Astrocyte (in vitro differentiated cells and primary cell): ENCODE data around the gene ADGRB3. TPM values are rescaled to one million over a fixed set of nuclear protein-coding genes. Genes with fewer than 3 reads are reported as not detected.
A peak's percentile ranks its signal among the peaks of the same experiment; 100 is the strongest.

ENCODE experiments used
- DNase-seq: peaks from one replicate; pipeline ENCODE4 v3.0.0-alpha.2; 2010; ENCODE audit warnings: low read depth
- FAIRE-seq: peaks from 2 replicates; lab custom pipeline; 2011; peaks lifted over from hg19 to GRCh38; lab: Jason Lieb, UNC
- H2AFZ ChIP-seq: 2 replicates; pipeline ENCODE4 v1.6.0; 2012; ENCODE audit warnings: low read depth, low read length, inconsistent platforms
- H3K27ac ChIP-seq: 2 replicates; pipeline ENCODE4 v1.5.1; 2011; ENCODE audit warnings: low read depth, low read length, inconsistent platforms
- H3K27me3 ChIP-seq: 2 replicates; pipeline ENCODE4 v1.6.0; 2011; ENCODE audit warnings: low read length, inconsistent platforms; ENCODE audit not compliant: insufficient read depth
- H3K36me3 ChIP-seq: 2 replicates; pipeline ENCODE4 v1.5.1; 2011; ENCODE audit warnings: low read length, inconsistent platforms; ENCODE audit not compliant: insufficient read depth
- H3K4me1 ChIP-seq: 2 replicates; pipeline ENCODE4 v1.5.1; 2011; ENCODE audit warnings: low read length, inconsistent platforms; ENCODE audit not compliant: insufficient read depth
- H3K4me2 ChIP-seq: 2 replicates; pipeline ENCODE4 v1.6.0; 2012; ENCODE audit warnings: low read length, inconsistent platforms
- H3K4me3 ChIP-seq: 2 replicates; pipeline ENCODE4 v1.5.1; 2011; ENCODE audit warnings: low read depth, mild to moderate bottlenecking, low read length, inconsistent platforms; ENCODE audit not compliant: insufficient read depth
- H3K79me2 ChIP-seq: 2 replicates; pipeline ENCODE4 v1.6.0; 2012; ENCODE audit warnings: mild to moderate bottlenecking, low read length, inconsistent platforms; ENCODE audit not compliant: insufficient read depth
- H3K9ac ChIP-seq: 2 replicates; pipeline ENCODE4 v1.6.0; 2012; ENCODE audit warnings: mild to moderate bottlenecking, low read length, inconsistent platforms
- H3K9me3 ChIP-seq: 2 replicates; pipeline ENCODE4 v1.5.1; 2012; ENCODE audit warnings: low read depth, mild to moderate bottlenecking, low read length, inconsistent platforms; ENCODE audit not compliant: insufficient read depth
- H4K20me1 ChIP-seq: 2 replicates; pipeline ENCODE4 v1.6.0; 2012; ENCODE audit warnings: low read length, inconsistent platforms; ENCODE audit not compliant: insufficient read depth
- H3K27ac Mint-ChIP-seq: one replicate; pipeline ENCODE4 v1.8.0; 2021; ENCODE audit warnings: mild to moderate bottlenecking, mixed read lengths; ENCODE audit not compliant: unreplicated experiment
- H3K27me3 Mint-ChIP-seq: one replicate; pipeline ENCODE4 v1.8.0; 2021; ENCODE audit warnings: low read depth, mixed read lengths; ENCODE audit not compliant: unreplicated experiment
- H3K36me3 Mint-ChIP-seq: one replicate; pipeline ENCODE4 v1.8.0; 2021; ENCODE audit warnings: low read depth, mixed read lengths; ENCODE audit not compliant: unreplicated experiment
- H3K4me1 Mint-ChIP-seq: one replicate; pipeline ENCODE4 v1.8.0; 2021; ENCODE audit warnings: low read depth, mixed read lengths; ENCODE audit not compliant: unreplicated experiment
- H3K4me3 Mint-ChIP-seq: one replicate; pipeline ENCODE4 v1.8.0; 2021; ENCODE audit warnings: mild to moderate bottlenecking, moderate library complexity, mixed read lengths; ENCODE audit not compliant: unreplicated experiment
- H3K9me3 Mint-ChIP-seq: one replicate; pipeline ENCODE4 v1.8.0; 2021; ENCODE audit warnings: mild to moderate bottlenecking, mixed read lengths; ENCODE audit not compliant: unreplicated experiment
- EZH2 ChIP-seq: IDR thresholded peaks from 2 replicates; pipeline ENCODE4 v1.6.1; 2012; ENCODE audit warnings: mild to moderate bottlenecking, low read length, inconsistent platforms; ENCODE audit not compliant: insufficient read depth
- total RNA-seq: library from RNA; stranded (reverse); gene quantifications from 2 replicates; pipeline ENCODE4 v1.2.1, GENCODE V29; 2021
- TF ChIP-seq, protein P1 (sequence below): IDR thresholded peaks from 2 replicates; pipeline ENCODE4 v1.5.1; 2011; ENCODE audit warnings: low read depth, mild to moderate bottlenecking, inconsistent platforms, low read length, moderate library complexity; ENCODE audit not compliant: insufficient read depth

The ADGRB3 gene
- total RNA-seq, 1 donor from 2014 or later: 0.77 TPM

- H3K4me3 Mint-ChIP-seq: no peak overlapping the region
- no peaks in the 10 kb centered on the region for H3K36me3 Mint-ChIP-seq
- H3K27ac Mint-ChIP-seq: no peak overlapping the region
- no peaks in the 10 kb centered on the region for H3K9me3 ChIP-seq
- no peaks in the 10 kb centered on the region for H3K27me3 ChIP-seq
- H3K9me3 Mint-ChIP-seq: no peaks in the 10 kb centered on the region
- H3K4me1 ChIP-seq: no peaks in the 10 kb centered on the region
- H3K9ac ChIP-seq: no peak overlapping the region
- no peaks in the 10 kb centered on the region for H3K4me1 Mint-ChIP-seq
- no peaks in the 10 kb centered on the region for H3K27me3 Mint-ChIP-seq
- H2AFZ ChIP-seq: no peak overlapping the region
- H3K4me3 ChIP-seq: no peak overlapping the region
- no peaks in the 10 kb centered on the region for H3K36me3 ChIP-seq
- no peaks in the 10 kb centered on the region for H3K79me2 ChIP-seq
- DNase-seq: no peak
- H3K27ac ChIP-seq: no peak overlapping the region
- TF ChIP-seq EZH2: no peak
- TF ChIP-seq, protein P1, sequence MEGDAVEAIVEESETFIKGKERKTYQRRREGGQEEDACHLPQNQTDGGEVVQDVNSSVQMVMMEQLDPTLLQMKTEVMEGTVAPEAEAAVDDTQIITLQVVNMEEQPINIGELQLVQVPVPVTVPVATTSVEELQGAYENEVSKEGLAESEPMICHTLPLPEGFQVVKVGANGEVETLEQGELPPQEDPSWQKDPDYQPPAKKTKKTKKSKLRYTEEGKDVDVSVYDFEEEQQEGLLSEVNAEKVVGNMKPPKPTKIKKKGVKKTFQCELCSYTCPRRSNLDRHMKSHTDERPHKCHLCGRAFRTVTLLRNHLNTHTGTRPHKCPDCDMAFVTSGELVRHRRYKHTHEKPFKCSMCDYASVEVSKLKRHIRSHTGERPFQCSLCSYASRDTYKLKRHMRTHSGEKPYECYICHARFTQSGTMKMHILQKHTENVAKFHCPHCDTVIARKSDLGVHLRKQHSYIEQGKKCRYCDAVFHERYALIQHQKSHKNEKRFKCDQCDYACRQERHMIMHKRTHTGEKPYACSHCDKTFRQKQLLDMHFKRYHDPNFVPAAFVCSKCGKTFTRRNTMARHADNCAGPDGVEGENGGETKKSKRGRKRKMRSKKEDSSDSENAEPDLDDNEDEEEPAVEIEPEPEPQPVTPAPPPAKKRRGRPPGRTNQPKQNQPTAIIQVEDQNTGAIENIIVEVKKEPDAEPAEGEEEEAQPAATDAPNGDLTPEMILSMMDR: no peak
- H4K20me1 ChIP-seq: no peaks in the 10 kb centered on the region
- no peak for FAIRE-seq
- H3K4me2 ChIP-seq: no peak overlapping the region
Observed at GRCh38 chr6:68711386-68712000, 76.4 kb downstream of the ADGRB3 start.

DNA sequence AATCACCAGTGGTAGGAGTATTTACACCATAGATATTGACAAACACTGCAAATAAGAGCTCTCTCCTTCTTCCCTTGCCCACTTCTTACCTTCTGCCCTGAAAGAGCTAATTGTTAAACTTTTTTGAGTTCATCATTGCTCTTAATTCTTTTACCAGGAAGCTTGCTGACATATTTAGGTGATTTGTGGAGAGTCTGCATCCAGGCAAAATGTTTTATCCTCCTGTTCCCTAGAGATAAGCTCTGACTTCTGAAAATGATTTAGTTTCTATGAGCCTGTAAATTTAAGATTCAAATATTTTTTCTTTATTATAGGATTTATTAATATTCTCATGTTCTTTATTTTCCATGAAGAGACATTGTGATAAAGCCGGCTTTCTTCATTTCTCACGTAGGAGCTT is 81.5 kb downstream of the ADGRB3 start:
- Histone ChIP-seq H3K36me3 (no peaks in the 10 kb centered on the region), H3K4me3 (no peak overlapping the region), H3K4me1 (peaks cover 5% of the 10 kb centered on the region), H3K79me2 (no peaks in the 10 kb centered on the region), H3K9me3 (no peaks in the 10 kb centered on the region), H3K27ac (no peak overlapping the region), H3K9ac (no peak overlapping the region), H3K4me2 (no peak overlapping the region), H2AFZ (no peak overlapping the region), H4K20me1 (no peaks in the 10 kb centered on the region), H3K27me3 (no peaks in the 10 kb centered on the region)
- H3K9me3 Mint-ChIP-seq: no peaks in the 10 kb centered on the region
- DNase-seq: no peak
- H3K36me3 Mint-ChIP-seq: no peaks in the 10 kb centered on the region
- no peak for FAIRE-seq
- H3K4me3 Mint-ChIP-seq: no peak overlapping the region
- TF ChIP-seq EZH2: no peak
- TF ChIP-seq, protein P1: no peak
- H3K27me3 Mint-ChIP-seq: no peaks in the 10 kb centered on the region
- no peak overlapping the region for H3K27ac Mint-ChIP-seq
- H3K4me1 Mint-ChIP-seq: peaks cover 4% of the 10 kb centered on the region

GRCh38 chr6:68718385-68719073 is 83.4 kb downstream of the ADGRB3 start:
- H3K9ac ChIP-seq: no peak overlapping the region
- Mint-ChIP-seq H3K27me3 (no peaks in the 10 kb centered on the region), H3K36me3 (no peaks in the 10 kb centered on the region), H3K9me3 (no peaks in the 10 kb centered on the region), H3K4me3 (no peak overlapping the region), H3K4me1 (peaks cover 4% of the 10 kb centered on the region), H3K27ac (no peak overlapping the region)
- H3K4me1 ChIP-seq: peaks cover 5% of the 10 kb centered on the region
- DNase-seq (peak; percentile 60), FAIRE-seq (no peak)
- no peaks in the 10 kb centered on the region for H3K9me3 ChIP-seq
- no peaks in the 10 kb centered on the region for H3K36me3 ChIP-seq
- H3K27me3 ChIP-seq: no peaks in the 10 kb centered on the region
- H3K79me2 ChIP-seq: no peaks in the 10 kb centered on the region
- H2AFZ ChIP-seq: no peak overlapping the region
- no peaks in the 10 kb centered on the region for H4K20me1 ChIP-seq
- no peak overlapping the region for H3K4me3 ChIP-seq
- TF ChIP-seq, protein P1: no peak
- TF ChIP-seq EZH2: no peak
- H3K27ac ChIP-seq: no peak overlapping the region
- no peak overlapping the region for H3K4me2 ChIP-seq
